Duodenal mucosa (tissue), 2 donors: ENCODE measurements around the gene FSHR.

Source experiments
- H3K27ac ChIP-seq: one replicate; pipeline ENCODE4 v1.7.0; 2013; ENCODE audit warnings: low read depth, low read length
- H3K27me3 ChIP-seq, 2 donors: one replicate each; pipeline ENCODE4 v1.7.0; 2013; ENCODE audit warnings: low read length in 2 of 2, control low read depth in 1 of 2; ENCODE audit not compliant: insufficient read depth in 2 of 2, control insufficient read depth in 1 of 2
- H3K36me3 ChIP-seq, 2 donors: one replicate each; pipeline ENCODE4 v1.7.0; 2013; ENCODE audit warnings: low read length in 2 of 2, control low read depth in 1 of 2; ENCODE audit not compliant: insufficient read depth in 2 of 2, control insufficient read depth in 1 of 2
- H3K4me1 ChIP-seq, 2 donors: one replicate each; pipeline ENCODE4 v1.7.0; 2013; ENCODE audit warnings: low read length in 2 of 2, control low read depth in 1 of 2; ENCODE audit not compliant: insufficient read depth in 2 of 2, control insufficient read depth in 1 of 2
- H3K4me3 ChIP-seq, 2 donors: one replicate each; pipeline ENCODE4 v1.7.0; 2013; ENCODE audit warnings: low read length in 2 of 2, low read depth in 1 of 2
- H3K9ac ChIP-seq, 2 donors: one replicate each; pipeline ENCODE4 v1.7.0; 2013; ENCODE audit warnings: low read length in 2 of 2, low read depth in 1 of 2
- H3K9me3 ChIP-seq, 2 donors: one replicate each; pipeline ENCODE4 v1.7.0; 2013; ENCODE audit warnings: low read length in 2 of 2, control low read depth in 1 of 2; ENCODE audit not compliant: control insufficient read depth in 1 of 2

Gene FSHR, protein sequence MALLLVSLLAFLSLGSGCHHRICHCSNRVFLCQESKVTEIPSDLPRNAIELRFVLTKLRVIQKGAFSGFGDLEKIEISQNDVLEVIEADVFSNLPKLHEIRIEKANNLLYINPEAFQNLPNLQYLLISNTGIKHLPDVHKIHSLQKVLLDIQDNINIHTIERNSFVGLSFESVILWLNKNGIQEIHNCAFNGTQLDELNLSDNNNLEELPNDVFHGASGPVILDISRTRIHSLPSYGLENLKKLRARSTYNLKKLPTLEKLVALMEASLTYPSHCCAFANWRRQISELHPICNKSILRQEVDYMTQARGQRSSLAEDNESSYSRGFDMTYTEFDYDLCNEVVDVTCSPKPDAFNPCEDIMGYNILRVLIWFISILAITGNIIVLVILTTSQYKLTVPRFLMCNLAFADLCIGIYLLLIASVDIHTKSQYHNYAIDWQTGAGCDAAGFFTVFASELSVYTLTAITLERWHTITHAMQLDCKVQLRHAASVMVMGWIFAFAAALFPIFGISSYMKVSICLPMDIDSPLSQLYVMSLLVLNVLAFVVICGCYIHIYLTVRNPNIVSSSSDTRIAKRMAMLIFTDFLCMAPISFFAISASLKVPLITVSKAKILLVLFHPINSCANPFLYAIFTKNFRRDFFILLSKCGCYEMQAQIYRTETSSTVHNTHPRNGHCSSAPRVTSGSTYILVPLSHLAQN

DNA sequence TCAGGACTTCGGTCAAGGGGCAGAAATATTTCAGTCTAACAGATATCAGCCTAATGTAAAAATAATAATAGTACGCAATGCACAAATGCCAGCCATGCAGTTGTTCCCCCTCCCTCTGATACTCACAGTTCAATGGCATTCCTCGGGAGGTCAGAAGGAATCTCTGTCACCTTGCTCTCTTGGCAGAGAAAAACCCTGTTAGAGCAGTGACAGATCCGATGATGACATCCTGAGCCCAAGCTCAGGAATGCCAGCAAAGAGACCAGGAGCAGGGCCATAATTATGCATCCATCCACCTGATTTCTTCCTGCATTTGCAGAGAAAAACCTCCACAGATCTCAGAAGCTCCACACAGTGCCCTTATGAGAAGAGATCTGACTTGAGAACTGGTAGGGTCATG lies at the start of gene FSHR:
Gene FSHR (minus strand): TSS at position 376 of the 400 bp plus-strand sequence. CDS start 98 bp downstream, at position 278.
- H3K4me1 ChIP-seq, result no peaks in the 10 kb centered on the region
- no peaks in the 10 kb centered on the region for H3K36me3 ChIP-seq
- H3K9ac ChIP-seq, result no peak within 1 kb of the TSS
- no peak within 1 kb of the TSS for H3K27ac ChIP-seq
- H3K4me3 ChIP-seq, result no peak within 1 kb of the TSS
- no peaks in the 10 kb centered on the region for H3K9me3 ChIP-seq
- H3K27me3 ChIP-seq, result no peaks in the 10 kb centered on the region

DNA sequence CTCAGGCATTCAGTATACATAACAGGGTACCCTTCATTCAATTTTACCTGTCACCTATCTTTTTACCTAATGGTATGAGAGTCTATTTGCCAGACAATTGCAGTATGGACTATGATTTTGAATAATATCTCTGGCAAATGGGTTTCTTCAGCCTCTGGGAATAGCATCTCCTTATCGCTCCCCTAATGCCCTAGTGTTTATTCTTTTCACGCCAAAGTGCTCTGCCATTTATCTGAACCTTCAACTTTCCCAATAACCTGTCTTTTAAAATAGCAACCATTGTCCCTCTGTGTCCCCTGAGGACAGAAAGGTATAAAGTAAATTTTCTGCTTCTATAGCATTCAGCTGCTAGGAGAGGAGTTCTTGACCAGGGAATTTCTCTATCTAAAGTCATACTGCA lies 45.0 kb upstream of the FSHR start:
- no peak overlapping the region for H3K27ac ChIP-seq
- no peak overlapping the region for H3K9ac ChIP-seq
- no peaks in the 10 kb centered on the region for H3K36me3 ChIP-seq

GRCh38 chr2:49194701-49195100 lies 40.4 kb upstream of the FSHR start:
- Histone ChIP-seq H3K27me3 (no peaks in the 10 kb centered on the region), H3K4me3 (no peak overlapping the region), H3K9me3 (no peaks in the 10 kb centered on the region), H3K4me1 (no peaks in the 10 kb centered on the region), H3K27ac (no peak overlapping the region), H3K36me3 (no peaks in the 10 kb centered on the region), H3K9ac (no peak overlapping the region)

More for the DNA sequence above, 45.0 kb upstream of the FSHR start:
- H3K4me1 ChIP-seq, result no peaks in the 10 kb centered on the region
- no peak overlapping the region for H3K4me3 ChIP-seq
- no peaks in the 10 kb centered on the region for H3K9me3 ChIP-seq
- no peaks in the 10 kb centered on the region for H3K27me3 ChIP-seq

DNA sequence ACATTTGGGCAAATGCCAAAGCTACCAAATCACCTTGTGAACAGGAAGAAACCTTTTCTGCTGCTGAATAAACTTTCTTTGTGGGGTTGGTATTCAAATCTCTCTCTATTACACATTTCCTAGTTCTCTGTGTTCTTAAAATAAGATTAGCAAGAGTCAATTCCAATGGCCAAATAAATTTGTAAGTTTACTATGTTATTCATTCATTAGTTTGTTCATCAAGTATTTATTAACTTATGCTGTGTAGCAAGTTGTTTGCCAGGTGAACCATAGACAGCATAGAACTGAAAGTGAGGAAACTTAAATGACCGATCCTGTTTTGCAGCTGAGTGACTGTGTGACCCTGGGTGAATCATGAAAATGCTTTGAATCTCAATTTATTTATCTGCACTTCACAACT lies 37.7 kb upstream of the FSHR start:
- H3K27me3 ChIP-seq, result no peaks in the 10 kb centered on the region
- H3K4me3 ChIP-seq, result no peak overlapping the region
- no peaks in the 10 kb centered on the region for H3K4me1 ChIP-seq
- peaks cover 0 to under 1% of the 10 kb centered on the region in 2 donors for H3K9me3 ChIP-seq
- no peak overlapping the region for H3K27ac ChIP-seq
- no peaks in the 10 kb centered on the region for H3K36me3 ChIP-seq
- H3K9ac ChIP-seq, result no peak overlapping the region

GRCh38 chr2:49189512-49190225 lies 35.4 kb upstream of the FSHR start:
- Histone ChIP-seq H3K4me3 (no peak overlapping the region), H3K9ac (no peak overlapping the region), H3K27me3 (no peaks in the 10 kb centered on the region), H3K36me3 (no peaks in the 10 kb centered on the region), H3K4me1 (no peaks in the 10 kb centered on the region), H3K27ac (no peak overlapping the region), H3K9me3 (peaks cover 0 to 6% of the 10 kb centered on the region in 2 donors)

DNA sequence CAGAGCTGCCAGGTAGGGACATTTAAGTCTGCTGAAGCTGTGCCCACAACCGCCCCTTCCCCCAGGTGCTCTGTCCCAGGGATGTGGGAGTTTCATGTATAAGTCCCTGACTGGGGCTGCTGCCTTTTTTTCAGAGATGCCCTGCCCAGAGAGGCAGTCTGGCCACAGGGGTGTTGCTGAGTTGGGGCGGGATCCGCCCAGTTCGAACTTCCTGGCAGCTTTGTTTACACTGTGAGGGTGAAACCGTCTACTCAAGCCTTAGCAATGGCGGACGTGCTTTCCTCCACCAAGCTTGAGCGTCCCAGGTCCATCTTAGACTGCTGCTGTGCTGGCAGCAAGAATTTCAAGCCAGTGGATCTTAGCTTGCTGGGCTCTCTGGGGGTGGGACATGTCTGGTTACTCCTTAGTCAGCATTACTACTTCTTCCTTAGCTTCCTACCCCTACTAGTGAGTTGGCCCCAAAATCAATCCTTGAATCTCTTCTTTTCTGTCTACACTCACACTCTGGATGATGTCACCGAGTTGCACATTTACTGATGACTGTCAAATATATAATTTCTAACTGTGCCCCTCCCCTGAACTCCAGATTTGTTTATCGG lies 31.8 kb upstream of the FSHR start:
- Histone ChIP-seq H3K36me3 (no peaks in the 10 kb centered on the region), H3K9ac (no peak overlapping the region), H3K9me3 (peaks cover 0 to 6% of the 10 kb centered on the region in 2 donors)

GRCh38 chr2:49178656-49179055 lies 24.3 kb upstream of the FSHR start:
- Histone ChIP-seq H3K4me1 (no peaks in the 10 kb centered on the region), H3K4me3 (no peak overlapping the region), H3K27me3 (no peaks in the 10 kb centered on the region), H3K27ac (no peak overlapping the region), H3K36me3 (no peaks in the 10 kb centered on the region), H3K9me3 (peaks cover 0 to 6% of the 10 kb centered on the region in 2 donors), H3K9ac (no peak overlapping the region)

More for the DNA sequence above, 31.8 kb upstream of the FSHR start:
- H3K27me3 ChIP-seq, result no peaks in the 10 kb centered on the region
- H3K4me3 ChIP-seq, result no peak overlapping the region
- no peak overlapping the region for H3K27ac ChIP-seq
- no peaks in the 10 kb centered on the region for H3K4me1 ChIP-seq

DNA sequence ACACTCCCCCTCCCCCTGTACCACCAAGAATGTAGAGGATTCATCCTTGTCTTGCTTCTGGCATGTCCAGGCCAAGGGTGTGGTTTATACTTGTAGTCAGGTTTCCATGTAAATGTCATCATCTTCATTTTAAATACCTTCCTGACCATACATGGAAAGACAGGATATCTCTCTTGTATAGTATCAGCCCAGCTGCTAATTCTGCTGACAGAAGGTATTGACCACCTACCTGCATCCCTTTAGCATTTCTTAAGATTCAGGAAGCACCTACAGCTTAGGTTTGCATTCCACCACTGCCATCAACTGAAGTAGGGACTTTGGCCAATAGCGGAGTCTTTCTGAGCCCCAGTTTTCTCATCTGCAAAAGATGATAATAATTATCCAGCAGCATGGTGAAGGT lies 22.9 kb upstream of the FSHR start:
- Histone ChIP-seq H3K27me3 (no peaks in the 10 kb centered on the region), H3K27ac (no peak overlapping the region), H3K4me1 (no peaks in the 10 kb centered on the region), H3K36me3 (no peaks in the 10 kb centered on the region), H3K9ac (no peak overlapping the region), H3K4me3 (no peak overlapping the region), H3K9me3 (peaks cover 0 to 6% of the 10 kb centered on the region in 2 donors)

DNA sequence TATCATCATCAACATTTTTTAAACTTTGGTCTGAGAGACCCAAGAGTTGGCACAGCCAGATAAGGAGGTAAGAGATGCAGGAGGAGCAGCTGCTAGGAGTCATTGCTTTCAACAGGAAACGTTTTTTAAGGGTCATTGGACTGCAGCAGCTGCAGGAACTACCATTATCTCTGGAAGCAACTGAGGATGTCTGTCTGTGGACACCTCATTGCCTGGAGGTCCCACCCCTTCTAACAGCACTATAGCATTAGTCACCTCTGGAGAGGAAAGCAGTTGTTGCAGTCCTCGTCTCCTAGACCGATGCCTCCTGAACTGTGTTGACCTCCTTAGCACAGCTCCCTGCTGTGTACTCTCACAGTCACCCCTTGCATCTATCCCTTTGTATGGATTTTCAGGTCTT lies 21.5 kb upstream of the FSHR start:
- Histone ChIP-seq H3K9ac (no peak overlapping the region), H3K9me3 (peaks cover 0 to 6% of the 10 kb centered on the region in 2 donors), H3K4me1 (no peaks in the 10 kb centered on the region)

More for the DNA sequence above, 21.5 kb upstream of the FSHR start:
- Histone ChIP-seq H3K27me3 (no peaks in the 10 kb centered on the region), H3K36me3 (no peaks in the 10 kb centered on the region), H3K4me3 (no peak overlapping the region), H3K27ac (no peak overlapping the region)
